GM23338 (cell line): ENCODE measurements around the gene PPFIA2. TPM values are rescaled to one million over a fixed set of nuclear protein-coding genes. Genes with fewer than 3 reads are reported as not detected.

Experiments
- ATAC-seq: fragments of 200-7000 bp; cut with Tn5 transposase; 3 replicates; pipeline ENCODE4 v1.9.1; 2020
- DNase-seq: peaks from one replicate; pipeline ENCODE4 v3.0.0-alpha.2; 2015; ENCODE audit warnings: low spot score
- H2AFZ ChIP-seq: fragments of 200-600 bp; sonication (generic); 2 replicates; pipeline ENCODE4 v1.8.0; 2016; ENCODE audit warnings: antibody characterized with exemption, mild to moderate bottlenecking, moderate library complexity
- H3F3A ChIP-seq: fragments of 200-600 bp; sonication (generic); replicated peaks from 2 replicates; pipeline ENCODE4 v1.8.0; 2017; ENCODE audit warnings: antibody characterized with exemption, mixed run types, low read depth
- H3K27ac ChIP-seq: fragments of 200-600 bp; sonication (generic); 2 replicates; pipeline ENCODE4 v1.6.1; 2016; ENCODE audit warnings: low read depth
- H3K27me3 ChIP-seq: fragments of 200-600 bp; sonication (generic); 2 replicates; pipeline ENCODE4 v1.8.0; 2016; ENCODE audit warnings: mild to moderate bottlenecking, mixed run types, moderate library complexity; ENCODE audit not compliant: insufficient read depth
- H3K36me3 ChIP-seq: fragments of 200-600 bp; sonication (generic); 2 replicates; pipeline ENCODE4 v1.8.0; 2016; ENCODE audit warnings: mild to moderate bottlenecking; ENCODE audit not compliant: insufficient read depth
- H3K4me1 ChIP-seq: fragments of 200-600 bp; sonication (generic); 2 replicates; pipeline ENCODE4 v1.8.0; 2016; ENCODE audit warnings: mild to moderate bottlenecking, moderate library complexity; ENCODE audit not compliant: insufficient read depth
- H3K4me2 ChIP-seq: fragments of 200-600 bp; sonication (generic); 2 replicates; pipeline ENCODE4 v1.7.1; 2017; ENCODE audit warnings: mixed run types
- H3K4me3 ChIP-seq: fragments of 200-600 bp; sonication (generic); 2 replicates; pipeline ENCODE4 v1.6.1; 2016; ENCODE audit warnings: mixed run types
- H3K79me2 ChIP-seq: fragments of 200-600 bp; sonication (generic); replicated peaks from 2 replicates; pipeline ENCODE4 v1.8.0; 2017; ENCODE audit warnings: mild to moderate bottlenecking; ENCODE audit not compliant: insufficient read depth
- H3K9me2 ChIP-seq: fragments of 200-600 bp; sonication (generic); 2 replicates; pipeline ENCODE4 v1.8.0; 2017; ENCODE audit not compliant: insufficient read depth
- H4K20me1 ChIP-seq: fragments of 200-600 bp; sonication (generic); replicated peaks from 2 replicates; pipeline ENCODE4 v1.8.0; 2017; ENCODE audit warnings: mild to moderate bottlenecking; ENCODE audit not compliant: insufficient read depth
- H3K27ac Mint-ChIP-seq: 2 replicates; pipeline ENCODE4 v1.8.0; 2020; ENCODE audit warnings: inconsistent platforms, mild to moderate bottlenecking, moderate library complexity, mixed read lengths
- H3K27me3 Mint-ChIP-seq: 3 replicates; pipeline ENCODE4 v1.8.0; 2022; ENCODE audit warnings: low read depth, mild to moderate bottlenecking, moderate library complexity, mixed read lengths, inconsistent platforms; ENCODE audit not compliant: insufficient read depth, poor library complexity
- H3K36me3 Mint-ChIP-seq: 3 replicates; pipeline ENCODE4 v1.8.0; 2021; ENCODE audit warnings: low read depth, mild to moderate bottlenecking, inconsistent platforms, moderate library complexity, mixed read lengths
- H3K4me1 Mint-ChIP-seq: 3 replicates; pipeline ENCODE4 v1.8.0; 2020; ENCODE audit warnings: mild to moderate bottlenecking, inconsistent platforms, mixed read lengths
- H3K4me3 Mint-ChIP-seq: 3 replicates; pipeline ENCODE4 v1.8.0; 2021; ENCODE audit warnings: moderate library complexity, mild to moderate bottlenecking, inconsistent platforms, mixed read lengths
- H3K9me3 Mint-ChIP-seq: 3 replicates; pipeline ENCODE4 v1.8.0; 2020; ENCODE audit warnings: moderate library complexity, mild to moderate bottlenecking, inconsistent platforms, mixed read lengths
- EZH2 ChIP-seq: fragments of 200-600 bp; sonication (generic); IDR thresholded peaks from one replicate; pipeline ENCODE4 v1.8.0; 2017; ENCODE audit warnings: antibody characterized with exemption, mild to moderate bottlenecking, low read depth; ENCODE audit not compliant: unreplicated experiment
- POLR2AphosphoS5 ChIP-seq: IDR thresholded peaks from 2 replicates; pipeline ENCODE4 v1.6.1; 2016; ENCODE audit warnings: antibody characterized with exemption, low read depth
- STAT1 ChIP-seq: IDR thresholded peaks from one replicate; pipeline ENCODE4 v1.6.1; 2016; ENCODE audit warnings: antibody characterized with exemption; ENCODE audit not compliant: unreplicated experiment
- ZNF114 ChIP-seq: fragments of 250-450 bp; sonication (Bioruptor Pico); IDR thresholded peaks from 2 replicates; pipeline ENCODE4 v1.5.0; 2020; ENCODE audit warnings: mild to moderate bottlenecking, moderate library complexity
- ZNF331 ChIP-seq: fragments of 250-450 bp; sonication (Bioruptor Pico); IDR thresholded peaks from 2 replicates; pipeline ENCODE4 v1.5.0; 2020; ENCODE audit warnings: low read depth, mild to moderate bottlenecking, moderate library complexity
- polyA plus RNA-seq: library from polyadenylated mRNA; unstranded; fragments of >200 nt; fragmentation: Nextera tagmentation; extraction: Ambion mirVana; gene quantifications from 2 replicates; pipeline ENCODE4 v1.2.1, GENCODE V29; 2016
- total RNA-seq: library from RNA; depleted of rRNA; stranded (reverse); fragments of >200 nt; shearing (Covaris generic); gene quantifications from 2 replicates; pipeline ENCODE4 v1.2.3, GENCODE V29; 2014
- TF ChIP-seq, protein P1 (sequence below): fragments of 250-450 bp; sonication (Bioruptor Pico); IDR thresholded peaks from 2 replicates; pipeline ENCODE4 v1.5.0; 2020; ENCODE audit warnings: mild to moderate bottlenecking, moderate library complexity
- TF ChIP-seq, protein P2 (sequence below), 2 experiments: fragments of 200-600 bp in 1 of 2; sonication (generic) in 1 of 2; conservative IDR thresholded peaks; 2 replicates each; pipeline versions ENCODE4 v1.5.1 to v1.6.1; 2016 to 2017; ENCODE audit warnings: antibody characterized with exemption in 2 of 2, low read depth in 2 of 2, mild to moderate bottlenecking in 2 of 2, moderate library complexity in 1 of 2

Gene PPFIA2
- total and polyA plus RNA-seq, 2 experiments from 2014 or later: 5.4 to 7.2 TPM

DNA sequence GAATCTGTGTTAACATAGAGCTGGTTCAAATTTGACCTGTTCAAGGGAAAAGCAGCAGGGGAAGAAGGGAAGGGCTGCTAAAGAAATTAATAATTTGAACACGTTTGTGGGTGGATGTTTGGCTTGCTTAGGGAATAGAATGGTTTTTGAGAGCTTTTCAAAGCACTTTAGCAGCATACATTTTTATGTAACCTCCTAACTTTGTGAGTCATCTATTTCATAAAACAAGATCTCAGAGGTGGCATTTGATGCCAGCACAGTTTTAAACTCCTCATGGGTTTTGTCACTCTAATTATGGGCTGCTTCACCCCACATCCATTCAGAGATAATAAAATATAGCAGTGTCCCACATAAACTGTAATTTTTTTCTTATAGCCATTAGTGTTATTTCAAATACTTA, 537.5 kb downstream of the PPFIA2 start (continued):
- TF ChIP-seq EZH2: no peak

DNA sequence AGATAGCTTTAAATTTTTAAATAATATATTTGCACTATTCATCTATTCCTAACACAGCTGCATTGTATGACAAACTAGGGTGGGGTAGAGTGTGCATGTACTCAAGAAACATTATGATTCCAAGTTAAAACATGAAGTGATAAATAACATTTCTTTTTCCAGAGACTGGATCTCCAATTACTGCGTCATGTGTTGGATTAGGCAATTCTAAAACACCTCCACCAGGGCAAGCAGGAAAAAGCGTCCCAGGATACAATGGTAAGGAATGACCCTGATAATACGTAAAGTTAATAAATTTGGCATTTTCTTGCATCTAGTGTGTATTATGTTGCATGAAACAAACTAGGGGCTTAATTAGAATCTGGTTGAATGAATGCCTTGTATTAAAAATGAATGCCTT, 542.4 kb downstream of the PPFIA2 start:
- no peaks in the 10 kb centered on the region for H3K27me3 Mint-ChIP-seq

More for the DNA sequence above, 542.4 kb downstream of the PPFIA2 start:
- Mint-ChIP-seq H3K4me1 (peaks cover 9% of the 10 kb centered on the region), H3K4me3 (no peak overlapping the region), H3K9me3 (no peaks in the 10 kb centered on the region), H3K27ac (no peak overlapping the region), H3K36me3 (no peaks in the 10 kb centered on the region; the same call in 2 of the 3 replicates)
- DNase-seq (no peak), ATAC-seq (no peak)
- H3K27ac ChIP-seq: no peak overlapping the region
- H3F3A ChIP-seq: no peaks in the 10 kb centered on the region
- peaks cover 6% of the 10 kb centered on the region for H3K4me1 ChIP-seq
- H3K27me3 ChIP-seq: no peaks in the 10 kb centered on the region
- H3K4me3 ChIP-seq: no peak overlapping the region
- no peaks in the 10 kb centered on the region for H4K20me1 ChIP-seq
- TF ChIP-seq, protein P1, sequence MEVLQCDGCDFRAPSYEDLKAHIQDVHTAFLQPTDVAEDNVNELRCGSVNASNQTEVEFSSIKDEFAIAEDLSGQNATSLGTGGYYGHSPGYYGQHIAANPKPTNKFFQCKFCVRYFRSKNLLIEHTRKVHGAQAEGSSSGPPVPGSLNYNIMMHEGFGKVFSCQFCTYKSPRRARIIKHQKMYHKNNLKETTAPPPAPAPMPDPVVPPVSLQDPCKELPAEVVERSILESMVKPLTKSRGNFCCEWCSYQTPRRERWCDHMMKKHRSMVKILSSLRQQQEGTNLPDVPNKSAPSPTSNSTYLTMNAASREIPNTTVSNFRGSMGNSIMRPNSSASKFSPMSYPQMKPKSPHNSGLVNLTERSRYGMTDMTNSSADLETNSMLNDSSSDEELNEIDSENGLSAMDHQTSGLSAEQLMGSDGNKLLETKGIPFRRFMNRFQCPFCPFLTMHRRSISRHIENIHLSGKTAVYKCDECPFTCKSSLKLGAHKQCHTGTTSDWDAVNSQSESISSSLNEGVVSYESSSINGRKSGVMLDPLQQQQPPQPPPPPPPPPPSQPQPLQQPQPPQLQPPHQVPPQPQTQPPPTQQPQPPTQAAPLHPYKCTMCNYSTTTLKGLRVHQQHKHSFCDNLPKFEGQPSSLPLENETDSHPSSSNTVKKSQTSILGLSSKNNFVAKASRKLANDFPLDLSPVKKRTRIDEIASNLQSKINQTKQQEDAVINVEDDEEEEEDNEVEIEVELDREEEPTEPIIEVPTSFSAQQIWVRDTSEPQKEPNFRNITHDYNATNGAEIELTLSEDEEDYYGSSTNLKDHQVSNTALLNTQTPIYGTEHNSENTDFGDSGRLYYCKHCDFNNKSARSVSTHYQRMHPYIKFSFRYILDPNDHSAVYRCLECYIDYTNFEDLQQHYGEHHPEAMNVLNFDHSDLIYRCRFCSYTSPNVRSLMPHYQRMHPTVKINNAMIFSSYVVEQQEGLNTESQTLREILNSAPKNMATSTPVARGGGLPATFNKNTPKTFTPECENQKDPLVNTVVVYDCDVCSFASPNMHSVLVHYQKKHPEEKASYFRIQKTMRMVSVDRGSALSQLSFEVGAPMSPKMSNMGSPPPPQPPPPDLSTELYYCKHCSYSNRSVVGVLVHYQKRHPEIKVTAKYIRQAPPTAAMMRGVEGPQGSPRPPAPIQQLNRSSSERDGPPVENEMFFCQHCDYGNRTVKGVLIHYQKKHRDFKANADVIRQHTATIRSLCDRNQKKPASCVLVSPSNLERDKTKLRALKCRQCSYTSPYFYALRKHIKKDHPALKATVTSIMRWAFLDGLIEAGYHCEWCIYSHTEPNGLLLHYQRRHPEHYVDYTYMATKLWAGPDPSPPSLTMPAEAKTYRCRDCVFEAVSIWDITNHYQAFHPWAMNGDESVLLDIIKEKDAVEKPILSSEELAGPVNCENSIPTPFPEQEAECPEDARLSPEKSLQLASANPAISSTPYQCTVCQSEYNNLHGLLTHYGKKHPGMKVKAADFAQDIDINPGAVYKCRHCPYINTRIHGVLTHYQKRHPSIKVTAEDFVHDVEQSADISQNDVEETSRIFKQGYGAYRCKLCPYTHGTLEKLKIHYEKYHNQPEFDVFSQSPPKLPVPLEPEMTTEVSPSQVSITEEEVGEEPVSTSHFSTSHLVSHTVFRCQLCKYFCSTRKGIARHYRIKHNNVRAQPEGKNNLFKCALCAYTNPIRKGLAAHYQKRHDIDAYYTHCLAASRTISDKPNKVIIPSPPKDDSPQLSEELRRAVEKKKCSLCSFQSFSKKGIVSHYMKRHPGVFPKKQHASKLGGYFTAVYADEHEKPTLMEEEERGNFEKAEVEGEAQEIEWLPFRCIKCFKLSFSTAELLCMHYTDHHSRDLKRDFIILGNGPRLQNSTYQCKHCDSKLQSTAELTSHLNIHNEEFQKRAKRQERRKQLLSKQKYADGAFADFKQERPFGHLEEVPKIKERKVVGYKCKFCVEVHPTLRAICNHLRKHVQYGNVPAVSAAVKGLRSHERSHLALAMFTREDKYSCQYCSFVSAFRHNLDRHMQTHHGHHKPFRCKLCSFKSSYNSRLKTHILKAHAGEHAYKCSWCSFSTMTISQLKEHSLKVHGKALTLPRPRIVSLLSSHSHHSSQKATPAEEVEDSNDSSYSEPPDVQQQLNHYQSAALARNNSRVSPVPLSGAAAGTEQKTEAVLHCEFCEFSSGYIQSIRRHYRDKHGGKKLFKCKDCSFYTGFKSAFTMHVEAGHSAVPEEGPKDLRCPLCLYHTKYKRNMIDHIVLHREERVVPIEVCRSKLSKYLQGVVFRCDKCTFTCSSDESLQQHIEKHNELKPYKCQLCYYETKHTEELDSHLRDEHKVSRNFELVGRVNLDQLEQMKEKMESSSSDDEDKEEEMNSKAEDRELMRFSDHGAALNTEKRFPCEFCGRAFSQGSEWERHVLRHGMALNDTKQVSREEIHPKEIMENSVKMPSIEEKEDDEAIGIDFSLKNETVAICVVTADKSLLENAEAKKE (CRISPR knock-in tag): no peak
- TF ChIP-seq POLR2AphosphoS5 (no peak), STAT1 (no peak), ZNF331 (CRISPR knock-in tag) (no peak), ZNF114 (CRISPR knock-in tag) (no peak)
- TF ChIP-seq, protein P2, sequence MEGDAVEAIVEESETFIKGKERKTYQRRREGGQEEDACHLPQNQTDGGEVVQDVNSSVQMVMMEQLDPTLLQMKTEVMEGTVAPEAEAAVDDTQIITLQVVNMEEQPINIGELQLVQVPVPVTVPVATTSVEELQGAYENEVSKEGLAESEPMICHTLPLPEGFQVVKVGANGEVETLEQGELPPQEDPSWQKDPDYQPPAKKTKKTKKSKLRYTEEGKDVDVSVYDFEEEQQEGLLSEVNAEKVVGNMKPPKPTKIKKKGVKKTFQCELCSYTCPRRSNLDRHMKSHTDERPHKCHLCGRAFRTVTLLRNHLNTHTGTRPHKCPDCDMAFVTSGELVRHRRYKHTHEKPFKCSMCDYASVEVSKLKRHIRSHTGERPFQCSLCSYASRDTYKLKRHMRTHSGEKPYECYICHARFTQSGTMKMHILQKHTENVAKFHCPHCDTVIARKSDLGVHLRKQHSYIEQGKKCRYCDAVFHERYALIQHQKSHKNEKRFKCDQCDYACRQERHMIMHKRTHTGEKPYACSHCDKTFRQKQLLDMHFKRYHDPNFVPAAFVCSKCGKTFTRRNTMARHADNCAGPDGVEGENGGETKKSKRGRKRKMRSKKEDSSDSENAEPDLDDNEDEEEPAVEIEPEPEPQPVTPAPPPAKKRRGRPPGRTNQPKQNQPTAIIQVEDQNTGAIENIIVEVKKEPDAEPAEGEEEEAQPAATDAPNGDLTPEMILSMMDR (conservative IDR thresholded peaks at IDR 0.05; ENCODE audit: low read depth in 2 of 2): no peak
- no peak overlapping the region for H3K4me2 ChIP-seq
- no peak overlapping the region for H2AFZ ChIP-seq
- no peaks in the 10 kb centered on the region for H3K9me2 ChIP-seq
- no peaks in the 10 kb centered on the region for H3K36me3 ChIP-seq
- no peaks in the 10 kb centered on the region for H3K79me2 ChIP-seq
